HS-27A (cell line): ENCODE data around the gene SPCS2.

ENCODE experiments used
- DNase-seq: peaks from one replicate; pipeline ENCODE4 v3.0.0-alpha.2; 2012; ENCODE audit warnings: low read depth, missing footprints

The SPCS2 gene

DNA sequence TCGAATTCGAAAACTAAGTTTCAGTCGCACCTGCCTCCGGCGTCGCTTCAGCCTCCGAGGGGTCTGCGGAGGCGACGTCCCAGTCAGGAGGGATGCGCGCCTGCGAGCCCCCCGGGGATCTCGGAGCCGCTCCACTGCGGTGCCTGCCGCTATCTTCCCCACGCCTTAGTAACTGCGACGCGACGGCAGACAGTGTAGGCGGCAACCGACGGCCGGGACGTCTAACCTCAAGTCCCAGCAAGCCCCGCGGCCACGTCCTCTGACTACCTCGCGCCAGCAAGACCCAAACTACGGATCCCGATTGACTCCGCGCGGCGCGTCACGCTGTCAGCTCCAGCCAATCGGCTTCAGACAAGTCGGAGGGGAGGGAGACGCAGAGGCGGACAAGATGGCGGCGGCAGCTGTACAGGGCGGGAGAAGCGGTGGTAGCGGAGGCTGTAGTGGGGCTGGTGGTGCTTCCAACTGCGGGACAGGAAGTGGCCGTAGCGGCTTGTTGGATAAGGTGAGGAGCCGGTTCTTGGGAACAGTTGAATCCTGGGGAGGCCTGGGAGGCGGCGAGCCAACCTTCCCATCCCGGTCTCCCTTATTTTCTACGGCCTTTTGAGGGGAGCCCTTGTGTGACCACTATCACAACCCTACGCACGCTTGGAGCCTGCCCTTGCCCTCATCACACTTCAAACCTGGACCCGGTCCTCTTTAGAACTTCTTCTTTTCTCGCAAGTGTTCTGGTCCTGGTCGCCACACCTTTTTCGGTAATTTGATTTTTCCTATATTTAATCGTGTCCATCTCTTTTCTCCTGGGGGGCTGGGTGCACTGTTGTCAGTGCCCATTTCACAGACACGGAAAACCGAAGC is at the start of gene SPCS2, which contains the start of gene XRRA1:
Gene SPCS2, plus strand, starts transcription at position 369 of the 855 bp plus-strand sequence. Its CDS starts 20 bp downstream, at position 389.
Gene XRRA1, minus strand, starts transcription at position 194 of the 855 bp plus-strand sequence. CDS start 8,213 bp downstream, outside the sequence.
- peak; percentile 96 for DNase-seq

DNA sequence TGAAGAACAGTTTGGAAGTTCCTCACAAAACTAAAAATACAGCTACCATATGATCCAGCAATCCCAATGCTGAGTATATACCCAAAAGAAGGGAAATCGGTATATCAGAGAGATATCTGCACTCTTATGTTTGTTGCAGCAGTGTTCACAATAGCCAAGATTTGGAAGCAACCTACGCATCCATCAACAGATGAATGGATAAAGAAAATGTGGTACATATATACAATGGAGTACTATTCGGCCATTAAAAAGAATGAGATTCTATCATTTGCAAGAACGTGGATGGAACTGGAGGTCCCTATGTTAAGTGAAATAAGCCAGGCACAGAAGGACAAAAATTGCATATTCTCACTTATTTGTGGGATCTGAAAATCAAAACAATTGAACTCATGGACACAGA is 46.7 kb upstream of the SPCS2 start:
- DNase-seq: no peak

- no peak for DNase-seq
Observed at GRCh38 chr11:74905326-74905725, 43.7 kb upstream of the SPCS2 start.

DNA sequence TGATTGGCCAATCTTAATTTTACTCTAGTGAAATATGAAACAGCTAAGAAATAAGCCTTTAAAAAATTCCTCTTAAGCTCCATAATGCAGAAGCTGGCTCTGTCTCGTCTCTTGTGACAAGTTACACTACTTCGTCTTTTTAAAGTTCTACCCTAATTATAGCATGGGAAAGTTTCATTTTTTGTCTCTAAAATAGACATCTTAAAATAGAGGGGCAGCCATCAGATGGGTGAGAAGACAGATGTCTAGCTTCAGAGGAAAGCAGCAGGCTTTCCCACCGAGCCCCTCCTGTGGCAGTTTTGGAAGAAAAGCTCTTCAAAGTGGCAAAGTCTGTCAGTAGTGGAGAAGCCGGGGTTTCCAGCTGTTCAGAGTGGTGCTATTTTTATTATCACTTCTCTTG is 39.7 kb upstream of the SPCS2 start:
- DNase-seq: no peak

DNA sequence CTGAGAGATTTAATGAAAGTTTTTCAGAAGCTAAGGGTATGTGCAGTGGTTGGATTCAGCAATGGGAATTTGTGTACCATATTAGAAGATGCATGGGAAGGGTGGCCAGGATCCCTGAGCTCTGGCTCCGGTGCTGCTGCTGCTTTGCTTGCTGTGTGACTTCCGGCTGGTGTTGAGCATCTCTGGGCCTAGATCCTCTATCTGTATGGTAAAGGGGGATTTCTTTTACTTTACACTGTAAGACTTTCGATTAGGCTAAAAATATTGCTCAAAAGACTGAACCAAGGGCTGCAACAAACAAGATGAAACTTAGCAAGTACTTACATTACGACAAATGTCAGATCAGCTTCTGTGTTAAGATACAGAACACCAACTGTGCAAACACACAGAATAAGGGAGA is 39.3 kb upstream of the SPCS2 start:
- no peak for DNase-seq

- DNase-seq: no peak
Observed at GRCh38 chr11:74923125-74923524, 25.9 kb upstream of the SPCS2 start.

DNA sequence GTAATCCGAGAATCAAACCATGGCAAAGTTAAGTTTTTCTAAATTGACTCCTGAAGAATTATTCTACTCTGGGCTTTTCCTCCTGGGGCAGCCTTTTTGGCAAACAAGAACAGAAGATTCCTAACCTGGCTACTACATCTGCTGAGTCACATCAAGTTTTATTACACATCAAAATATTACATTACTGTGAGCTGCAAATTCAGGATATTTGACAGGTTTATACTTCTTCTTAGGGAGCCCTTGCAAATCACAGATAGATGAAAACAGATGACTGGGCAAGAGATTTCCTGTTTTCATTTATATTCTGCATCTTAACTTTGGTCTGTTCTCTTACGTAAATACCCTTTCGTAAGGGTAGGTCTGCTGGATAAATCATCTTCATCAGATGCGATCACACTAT is 23.8 kb upstream of the SPCS2 start:
- DNase-seq: no peak

GRCh38 chr11:74926304-74927030 is 22.6 kb upstream of the SPCS2 start:
- no peak for DNase-seq

DNA sequence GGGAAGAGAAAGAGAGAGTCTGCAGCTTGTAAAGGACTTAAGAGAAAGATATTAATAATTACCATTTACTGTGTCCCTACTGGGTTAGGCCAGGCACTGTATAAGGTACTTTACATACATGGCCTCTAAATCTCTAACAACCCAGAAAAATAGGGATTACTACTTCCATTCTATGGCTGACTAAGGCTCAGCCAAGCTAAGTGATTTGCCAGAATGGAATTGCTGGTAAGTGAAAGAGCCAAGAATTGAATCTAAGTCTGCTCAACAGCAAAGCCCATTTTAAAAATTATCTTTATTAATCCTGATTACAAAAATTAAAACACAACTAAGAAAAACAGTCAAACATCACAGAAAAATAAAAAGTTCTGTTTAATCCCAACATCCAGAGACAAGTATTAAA is 21.6 kb upstream of the SPCS2 start:
- DNase-seq: no peak

GRCh38 chr11:74929431-74930363 is 19.4 kb upstream of the SPCS2 start:
- DNase-seq: peak; percentile 81

- no peak for DNase-seq
Observed at GRCh38 chr11:74932169-74932568, 16.9 kb upstream of the SPCS2 start.

DNA sequence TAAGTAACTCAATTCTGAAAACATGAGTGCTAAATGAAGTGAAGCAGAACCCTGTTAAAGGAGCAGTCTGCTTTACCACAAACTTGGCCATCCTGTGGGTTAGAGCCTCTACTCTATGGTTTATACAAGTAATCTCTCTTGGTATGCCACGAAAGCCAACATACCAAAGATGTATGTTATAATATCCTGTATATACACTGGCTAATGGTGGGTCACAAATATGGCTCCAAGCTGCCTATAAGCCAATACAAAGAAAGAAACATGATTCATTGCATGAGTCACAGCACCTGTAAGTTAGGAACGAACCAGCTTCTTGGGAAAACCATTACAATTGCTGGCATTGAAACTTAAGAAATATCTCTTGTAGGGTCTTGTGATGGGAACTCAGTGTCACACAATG is 16.3 kb upstream of the SPCS2 start:
- no peak for DNase-seq

DNA sequence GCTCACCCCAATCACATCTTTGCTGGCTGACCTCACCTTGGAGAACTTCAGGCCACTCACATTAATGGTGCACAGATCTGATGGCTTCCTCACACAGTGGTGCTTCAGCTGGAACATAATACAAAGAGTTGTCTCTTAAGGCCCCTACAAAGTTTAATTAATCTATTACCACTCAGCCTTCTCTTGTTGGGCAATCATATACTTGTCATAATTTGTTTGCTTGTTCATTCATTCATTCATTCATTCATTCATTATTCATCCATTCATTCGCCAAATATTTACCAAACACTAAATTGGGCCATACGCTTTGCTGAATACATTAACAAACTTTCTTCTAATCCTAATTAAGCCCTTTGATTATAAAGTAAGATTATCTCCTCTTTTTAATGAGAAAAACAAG is 15.3 kb upstream of the SPCS2 start:
- no peak for DNase-seq

DNA sequence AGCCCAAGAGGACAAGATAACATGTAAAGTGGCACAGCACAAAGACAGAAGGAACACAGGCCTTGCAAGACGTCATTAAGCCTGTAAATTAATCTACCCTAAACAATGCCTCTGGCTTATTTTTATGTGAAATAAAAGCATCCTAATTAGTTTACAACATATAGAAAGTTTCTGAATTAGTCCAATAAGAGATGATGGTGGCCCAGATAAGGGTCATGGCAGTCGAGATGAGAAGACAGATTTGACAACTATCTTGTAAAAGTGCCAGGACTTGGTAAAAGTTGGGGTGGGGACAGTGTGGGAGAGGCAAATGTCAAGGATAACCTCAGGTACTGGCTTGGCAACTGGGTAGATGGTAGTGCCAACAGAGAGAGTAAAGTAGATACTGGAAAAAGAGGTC is 13.8 kb upstream of the SPCS2 start:
- DNase-seq: no peak

- no peak for DNase-seq
Observed at GRCh38 chr11:74936087-74936486, 13.0 kb upstream of the SPCS2 start.

GRCh38 chr11:74936976-74937375 is 12.1 kb upstream of the SPCS2 start:
- no peak for DNase-seq

DNA sequence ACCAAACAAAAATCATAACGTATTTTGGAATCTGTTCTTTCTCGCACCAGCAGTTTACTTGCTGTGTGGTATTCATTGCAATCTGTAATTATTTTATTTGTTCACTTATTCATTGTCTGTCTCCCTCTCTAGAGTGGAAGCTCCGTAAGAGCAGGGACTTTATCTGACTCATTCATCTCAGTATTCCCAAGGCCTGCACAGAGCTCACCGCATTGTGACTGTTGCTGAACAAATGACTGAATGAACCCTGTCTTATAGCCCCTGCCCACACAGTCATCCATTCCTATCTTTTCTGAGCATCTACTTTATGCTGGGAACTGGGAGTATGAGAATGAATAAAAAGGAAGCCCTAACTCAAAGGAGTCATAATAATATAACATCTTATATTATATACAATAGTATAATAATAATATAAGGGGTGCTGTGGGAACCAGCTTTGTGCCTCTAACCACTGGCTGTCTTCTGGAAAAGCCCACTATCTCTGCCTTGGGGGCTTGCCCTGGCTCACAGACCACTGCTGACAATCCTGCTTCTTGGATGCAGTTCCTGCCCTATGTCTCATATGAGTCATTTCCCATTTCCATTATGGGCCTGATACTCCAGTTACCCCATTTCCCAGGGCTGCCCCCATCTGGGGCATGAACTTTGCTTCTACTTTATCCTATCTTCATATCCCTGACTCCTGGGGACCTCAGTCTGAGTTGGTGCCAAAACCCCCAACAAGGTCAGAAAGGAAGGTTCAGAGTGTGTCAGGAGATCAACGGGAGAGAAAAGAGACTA is 11.2 kb upstream of the SPCS2 start:
- no peak for DNase-seq

DNA sequence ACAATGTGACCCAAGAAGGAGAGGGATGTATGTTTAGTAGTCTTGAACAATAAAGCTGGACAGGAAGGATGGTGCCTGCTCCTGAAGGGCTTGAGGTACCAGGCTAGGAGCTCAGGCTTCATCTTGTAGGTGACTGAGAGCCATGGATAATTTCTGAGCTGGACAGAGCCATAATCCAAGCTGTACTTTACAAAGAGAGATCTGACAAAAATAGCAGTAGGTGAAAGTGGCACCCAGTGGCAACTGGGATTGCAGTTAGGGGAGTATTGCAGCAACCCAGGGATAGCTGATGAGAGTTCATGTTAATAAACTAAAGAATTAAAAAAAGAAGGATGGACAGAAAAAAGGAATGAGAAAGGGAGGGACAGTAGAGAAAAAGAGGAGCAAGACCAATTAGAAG is 7.6 kb upstream of the SPCS2 start:
- DNase-seq: no peak

DNA sequence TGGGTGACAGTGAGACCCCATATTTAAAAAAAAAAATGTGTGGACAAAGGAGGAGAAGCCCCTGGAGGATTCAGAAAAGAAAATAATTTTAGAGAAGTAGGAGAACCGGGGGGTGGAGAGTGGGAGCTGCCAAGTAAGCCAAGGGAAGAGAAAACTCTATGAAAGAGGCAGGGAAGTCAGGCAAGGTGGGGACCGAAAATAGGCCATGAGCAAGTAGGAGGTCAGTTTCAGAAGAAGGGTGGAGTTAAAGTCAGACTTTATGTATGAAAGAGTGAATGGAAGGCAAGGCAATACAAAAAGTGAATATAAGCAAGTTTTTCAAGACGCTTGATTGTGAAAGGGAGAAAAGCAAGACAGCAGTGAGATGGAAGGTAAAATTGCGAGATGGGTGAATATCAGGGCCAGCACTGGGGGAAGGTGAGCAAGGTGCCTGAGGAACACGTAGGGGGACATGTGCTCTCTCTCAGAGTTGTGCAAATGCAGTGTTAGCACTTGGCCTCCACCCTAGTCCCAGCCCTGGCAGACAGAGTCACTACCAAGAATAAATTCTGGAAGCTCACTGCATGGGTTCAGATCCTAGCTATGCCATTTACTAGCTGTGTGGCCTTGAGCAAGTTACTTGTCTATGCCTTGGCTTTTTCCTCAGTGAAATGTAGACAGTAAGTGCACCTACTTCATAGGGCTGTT is 6.8 kb upstream of the SPCS2 start:
- DNase-seq: no peak

DNA sequence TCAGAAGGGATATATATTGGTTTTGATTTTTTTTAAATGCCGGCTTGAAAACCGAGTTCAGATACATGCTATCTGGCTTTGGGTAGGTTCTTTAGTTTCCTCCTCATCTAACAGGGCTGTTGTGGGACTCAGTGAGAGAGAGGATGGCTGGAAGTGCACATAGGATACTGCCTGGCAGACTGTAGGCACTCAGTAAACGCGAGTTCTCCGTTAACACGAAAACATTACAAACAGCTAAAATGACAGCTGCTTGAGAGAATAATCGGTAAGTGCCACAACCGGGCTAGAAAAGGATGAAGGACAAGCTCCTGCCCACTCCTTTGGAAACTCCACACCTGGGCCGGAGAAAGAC is 544 bp upstream of the SPCS2 start:
- DNase-seq: no peak

GRCh38 chr11:74949753-74950137 is 679 bp downstream of the SPCS2 start:
- DNase-seq: no peak
